Natural killer cell treated with Interleukin-12 subunit alpha and Interleukin-12 subunit beta and Interleukin-15 and Interleukin-18, amount 100 ng/mL, for 72 hours (primary cell): Measurements from ENCODE around the gene NPIPA2. TPM values are rescaled to one million over a fixed set of nuclear protein-coding genes. Genes with fewer than 3 reads are reported as not detected.
"Not testable (repeated sequence)": the region's sequence is repeated elsewhere in the genome, so short reads cannot be mapped to it uniquely, and the experiment has no call there.

Experiments
- ATAC-seq, 2 donors: fragments of 150-1000 bp; cut with Tn5 transposase in 1 of 2; sonication (Bioruptor Pico), chemical (Tn5 transposase) in 1 of 2; 2 replicates each; pipeline ENCODE4 v1.10.0; 2021
- DNase-seq: peaks from one replicate; pipeline ENCODE4 v3.0.0; 2022; ENCODE audit warnings: low spot score
- H3K27ac Mint-ChIP-seq, 2 donors: 1 replicate in 1 of 2; 2 replicates in 1 of 2; pipeline ENCODE4 v1.8.0; 2022; ENCODE audit warnings: mixed read lengths in 2 of 2, mild to moderate bottlenecking in 1 of 2, moderate library complexity in 1 of 2
- H3K27me3 Mint-ChIP-seq, 2 donors: 1 replicate in 1 of 2; 2 replicates in 1 of 2; pipeline ENCODE4 v1.8.0; 2022; ENCODE audit warnings: mixed read lengths in 2 of 2
- H3K36me3 Mint-ChIP-seq: one replicate; pipeline ENCODE4 v1.8.0; 2022; ENCODE audit warnings: mixed read lengths
- H3K4me1 Mint-ChIP-seq, 2 donors: 1 replicate in 1 of 2; 2 replicates in 1 of 2; pipeline ENCODE4 v1.8.0; 2022; ENCODE audit warnings: low read depth in 2 of 2, mixed read lengths in 2 of 2, mild to moderate bottlenecking in 1 of 2
- H3K4me3 Mint-ChIP-seq: one replicate; pipeline ENCODE4 v1.8.0; 2022; ENCODE audit warnings: mixed read lengths
- H3K9me3 Mint-ChIP-seq: 2 replicates; pipeline ENCODE4 v1.8.0; 2022; ENCODE audit warnings: mixed read lengths
- total RNA-seq, 2 donors: library from RNA; stranded (reverse); gene quantifications; one replicate each; pipeline ENCODE4 v1.2.3, GENCODE V29; 2022

Gene NPIPA2
- total RNA-seq, 2 donors from 2014 or later: 0.95 TPM; not detected in 1

DNA sequence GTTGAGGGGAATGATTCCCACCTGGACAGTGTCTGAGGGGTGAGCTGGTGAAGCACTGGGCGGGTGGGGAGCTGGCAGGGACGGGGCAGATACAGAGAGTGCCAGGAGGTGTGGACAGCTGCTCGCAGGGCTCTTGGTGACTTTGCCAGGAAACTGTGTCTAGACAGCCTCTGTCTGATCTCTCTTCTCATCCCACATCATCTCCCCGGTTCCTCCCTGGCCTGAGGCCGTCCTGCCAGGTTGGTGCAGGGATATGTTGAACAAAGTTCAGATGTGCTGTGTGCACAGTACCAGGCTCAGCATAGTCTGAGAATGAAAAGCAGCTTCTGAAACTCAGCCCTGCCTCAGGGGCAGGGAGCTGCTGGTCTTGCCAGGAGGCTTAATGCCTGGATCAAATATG lies 47.2 kb downstream of the NPIPA2 start:
- DNase-seq, H3K4me1 Mint-ChIP-seq, H3K27ac Mint-ChIP-seq, H3K36me3 Mint-ChIP-seq, H3K9me3 Mint-ChIP-seq, H3K27me3 Mint-ChIP-seq, H3K4me3 Mint-ChIP-seq, ATAC-seq: not testable (repeated sequence)

DNA sequence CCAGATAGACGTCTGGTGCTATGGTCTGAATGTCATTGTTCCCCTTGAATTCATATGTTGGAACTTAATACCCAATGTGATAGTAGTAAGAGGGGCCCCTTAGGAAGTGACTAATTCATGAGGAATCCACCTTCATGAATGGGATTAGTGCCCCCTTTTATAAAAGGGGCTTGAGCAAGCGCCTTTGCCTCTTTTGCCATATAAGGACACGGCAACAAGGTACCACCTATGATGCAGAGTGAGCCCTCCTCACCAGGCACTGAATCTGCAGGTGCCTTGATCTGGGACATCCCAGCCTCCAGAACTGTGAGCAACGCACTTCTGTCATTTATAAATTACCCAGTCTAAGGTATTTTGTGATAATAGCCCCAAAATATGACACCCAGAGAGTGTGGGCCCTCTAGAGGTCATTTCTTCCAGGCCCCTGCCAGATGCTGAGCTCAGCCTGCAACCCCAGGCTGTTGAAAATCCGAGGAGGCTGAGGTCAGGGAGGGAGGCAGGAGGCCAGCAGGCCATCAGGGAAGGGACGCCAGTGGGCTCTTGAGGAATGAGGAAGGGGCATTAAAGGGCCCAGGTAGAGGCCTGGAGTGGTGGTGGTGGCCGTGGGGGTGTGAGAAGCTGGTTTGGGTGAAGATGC lies 48.1 kb downstream of the NPIPA2 start:
- not testable (repeated sequence) for H3K4me3 Mint-ChIP-seq, H3K9me3 Mint-ChIP-seq, H3K27me3 Mint-ChIP-seq, ATAC-seq, H3K36me3 Mint-ChIP-seq, H3K27ac Mint-ChIP-seq, H3K4me1 Mint-ChIP-seq, DNase-seq

DNA sequence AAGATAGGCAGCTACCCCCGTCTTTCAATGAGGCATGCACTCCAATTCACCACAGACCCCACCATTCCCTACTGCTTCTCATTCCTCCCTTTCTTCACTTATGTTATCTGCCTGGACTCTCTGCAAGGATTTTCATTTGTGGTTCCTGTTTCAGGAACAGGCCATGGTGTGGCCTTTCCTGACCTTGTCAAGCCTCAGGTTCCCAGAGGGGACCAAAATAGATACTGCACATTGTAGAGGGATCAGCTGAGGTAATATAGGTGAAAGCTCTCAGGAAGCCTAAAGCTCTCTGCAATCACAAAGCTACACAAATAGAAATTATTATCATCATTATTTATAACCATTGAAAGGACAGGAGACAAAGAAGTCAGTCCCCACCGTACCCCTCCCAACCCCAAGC lies 50.6 kb downstream of the NPIPA2 start:
- H3K27me3 Mint-ChIP-seq, H3K4me1 Mint-ChIP-seq, ATAC-seq, H3K9me3 Mint-ChIP-seq, H3K27ac Mint-ChIP-seq, DNase-seq, H3K4me3 Mint-ChIP-seq, H3K36me3 Mint-ChIP-seq: not testable (repeated sequence)

DNA sequence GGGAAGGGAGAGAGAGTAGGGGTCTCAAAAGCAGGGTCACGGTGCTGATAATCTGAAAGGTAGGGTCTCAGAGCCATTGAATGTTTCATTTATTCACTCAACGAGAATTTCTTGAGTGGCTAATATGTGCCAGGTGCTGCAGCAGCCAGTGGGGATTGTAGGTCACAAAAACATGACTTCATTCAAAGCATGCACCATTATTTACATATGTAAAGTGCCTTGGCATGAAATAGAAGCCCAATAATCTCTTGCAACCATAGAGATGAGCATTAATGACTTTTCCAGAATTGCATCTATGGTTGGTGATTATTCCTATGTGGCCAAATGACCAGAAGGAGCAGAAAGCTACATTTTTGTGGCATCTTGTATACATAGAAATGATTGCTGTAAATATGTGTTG lies 55.2 kb downstream of the NPIPA2 start:
- not testable (repeated sequence) for H3K36me3 Mint-ChIP-seq, H3K27me3 Mint-ChIP-seq, ATAC-seq, H3K9me3 Mint-ChIP-seq, H3K4me3 Mint-ChIP-seq, DNase-seq, H3K4me1 Mint-ChIP-seq, H3K27ac Mint-ChIP-seq

DNA sequence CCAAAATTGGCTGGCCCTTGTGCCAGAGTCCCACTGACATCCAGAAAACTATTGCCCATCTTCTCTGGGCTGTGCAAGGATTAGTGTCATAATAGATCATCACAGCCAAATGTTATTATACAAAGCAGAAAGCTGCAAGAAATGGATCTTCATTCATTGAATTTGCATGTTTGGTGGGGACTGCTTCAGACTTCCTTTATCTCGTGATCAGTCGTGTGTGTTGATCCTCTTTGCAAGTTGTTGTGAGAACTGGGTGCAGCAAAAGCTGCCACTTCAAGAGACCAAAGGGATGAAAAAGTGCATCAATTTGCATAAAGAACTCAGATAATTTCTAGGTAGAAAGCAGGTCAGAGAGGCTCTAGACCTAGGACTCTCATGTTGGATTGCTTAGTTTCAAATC lies 61.2 kb downstream of the NPIPA2 start:
- not testable (repeated sequence) for H3K9me3 Mint-ChIP-seq, DNase-seq, H3K4me1 Mint-ChIP-seq, H3K36me3 Mint-ChIP-seq, H3K4me3 Mint-ChIP-seq, H3K27me3 Mint-ChIP-seq, ATAC-seq, H3K27ac Mint-ChIP-seq

DNA sequence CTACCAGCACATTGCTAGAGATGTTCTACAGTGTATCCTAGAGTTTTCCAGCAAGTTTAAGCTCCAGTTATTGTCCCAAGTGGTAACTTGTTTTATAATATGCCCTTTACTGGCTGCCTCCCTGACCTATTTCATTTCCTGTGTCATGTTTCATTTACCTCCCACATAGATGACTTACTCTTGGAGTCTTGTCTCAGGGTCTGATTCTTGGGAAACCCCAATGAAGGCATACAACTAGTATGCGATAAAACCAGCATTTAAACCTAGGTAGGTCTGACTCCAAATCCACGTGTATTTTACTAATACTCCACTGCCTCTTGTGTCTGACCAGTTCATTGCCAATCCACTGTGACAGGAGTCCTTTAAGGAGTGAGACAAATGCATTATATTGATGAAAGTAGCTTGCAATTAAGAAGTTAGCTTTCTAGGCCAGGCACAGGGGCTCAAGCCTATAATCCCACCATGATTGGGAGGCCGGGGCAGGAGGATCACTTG lies 64.9 kb downstream of the NPIPA2 start:
- not testable (repeated sequence) for H3K4me3 Mint-ChIP-seq

DNA sequence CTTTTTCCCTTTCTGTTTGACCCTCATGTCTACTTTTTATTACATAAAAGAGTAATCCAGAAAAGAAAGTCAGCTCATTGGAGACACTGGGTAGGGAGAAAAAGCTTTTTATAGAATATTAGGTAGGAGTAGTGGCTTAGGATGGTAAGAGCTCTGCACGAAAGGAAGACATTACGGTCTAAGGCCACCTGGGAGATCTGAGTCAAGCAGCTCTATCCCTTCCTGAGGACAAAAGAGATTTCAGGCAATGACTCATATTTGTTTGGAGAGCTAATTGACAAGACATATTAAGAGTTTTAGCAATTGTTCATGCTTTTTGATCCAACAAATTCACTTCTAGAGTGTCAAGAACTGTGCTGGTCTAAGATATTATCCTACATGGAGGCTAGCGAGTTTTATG lies 71.6 kb downstream of the NPIPA2 start:
- ATAC-seq, H3K27ac Mint-ChIP-seq, H3K36me3 Mint-ChIP-seq, H3K9me3 Mint-ChIP-seq, H3K27me3 Mint-ChIP-seq, H3K4me3 Mint-ChIP-seq, H3K4me1 Mint-ChIP-seq, DNase-seq: not testable (repeated sequence)

More for the DNA sequence above, 64.9 kb downstream of the NPIPA2 start:
- DNase-seq, H3K36me3 Mint-ChIP-seq, H3K4me1 Mint-ChIP-seq, H3K27ac Mint-ChIP-seq, ATAC-seq, H3K27me3 Mint-ChIP-seq, H3K9me3 Mint-ChIP-seq: not testable (repeated sequence)

Other genes with a start within 250 kb of the NPIPA2 start
- 10 to 100 TPM; 25.4 to 50.4 TPM for gene PARN, start 112.3 kb upstream of the NPIPA2 start, total RNA-seq
- 10 to 100 TPM; 67.0 to 94.4 TPM for gene BFAR, start 109.6 kb upstream of the NPIPA2 start, total RNA-seq
- not detected for gene PLA2G10, start 48.2 kb upstream of the NPIPA2 start, total RNA-seq
- 1 to 10 TPM in 1 of 2 donors, not detected in 1; 1.5 TPM for gene NPIPA3, start 39.1 kb upstream of the NPIPA2 start, total RNA-seq
- 10 to 100 TPM; 90.2 to 93.8 TPM for gene NOMO1, start 91.2 kb downstream of the NPIPA2 start, total RNA-seq
- gene NPIPA1, start 194.9 kb downstream of the NPIPA2 start, total RNA-seq: 100 to 1,000 TPM in 1 of 2 donors, 10 to 100 TPM in 1; 63.6 to 156 TPM
- 10 to 100 TPM; 68.9 to 70.2 TPM for gene PDXDC1, start 232.5 kb downstream of the NPIPA2 start, total RNA-seq